ENCODE measurements around the gene CYB561D2. TPM values are rescaled to one million over a fixed set of nuclear protein-coding genes. Genes with fewer than 3 reads are reported as not detected.

CYB561D2 gene
- total RNA-seq, 1 experiment from 2014 or later = 16.8 TPM

- Histone ChIP-seq H3K56ac (ENCODE audit: insufficient read length, low read depth, low read length) (no peak overlapping the region), H3K4me2 (ENCODE audit: insufficient read depth, insufficient read length, low read length) (no peak overlapping the region), H3K14ac (ENCODE audit: insufficient read depth, low read length) (no peak overlapping the region), H4K20me1 (ENCODE audit: control insufficient read depth, insufficient read depth, insufficient read length) (no peaks in the 10 kb centered on the region), H3K4me1 (ENCODE audit: insufficient read depth, low read length) (no peaks in the 10 kb centered on the region; the same call in 1 of the 2 replicates), H3K27ac (ENCODE audit: insufficient read length, low read depth, low read length) (no peak overlapping the region), H3K27me3 (ENCODE audit: insufficient read depth, low read length) (peaks cover 13% of the 10 kb centered on the region; the same call in 1 of the 2 replicates), H3K9ac (ENCODE audit: extremely low read depth, insufficient read length, low read length) (no peak overlapping the region), H2AFZ (ENCODE audit: low read length) (no peak overlapping the region), H2BK12ac (ENCODE audit: insufficient read length, low read depth, low read length) (no peak overlapping the region), H3K23me2 (ENCODE audit: insufficient read length, low read depth, low read length, poor library complexity, severe bottlenecking) (peaks cover 24% of the 10 kb centered on the region), H2BK20ac (ENCODE audit: low read depth, low read length, poor library complexity, severe bottlenecking) (no peak overlapping the region), H2BK5ac (ENCODE audit: insufficient read length, low read length) (no peak overlapping the region), H4K5ac (ENCODE audit: insufficient read length, low read depth, low read length) (no peak overlapping the region), H3K23ac (ENCODE audit: insufficient read length, low read depth, low read length) (no peak overlapping the region), H2BK120ac (ENCODE audit: low read depth, low read length, poor library complexity, severe bottlenecking) (no peak overlapping the region), H2AK5ac (ENCODE audit: insufficient read length, low read length) (no peak overlapping the region), H3K18ac (ENCODE audit: insufficient read length, low read depth, low read length) (no peak overlapping the region), H3T11ph (ENCODE audit: low read length) (no peak overlapping the region), H2BK15ac (ENCODE audit: low read depth, low read length) (no peak overlapping the region), H3K79me1 (ENCODE audit: insufficient read depth, low read depth, low read length, poor library complexity, severe bottlenecking) (no peaks in the 10 kb centered on the region), H4K91ac (ENCODE audit: insufficient read length, low read depth, low read length) (no peak overlapping the region), H4K8ac (replicated peaks; ENCODE audit: insufficient read length, low read depth, low read length) (no peak overlapping the region), H3K9me3 (ENCODE audit: control insufficient read depth, low read depth, low read length) (no peaks in the 10 kb centered on the region), H3K79me2 (ENCODE audit: insufficient read depth, low read length) (peaks cover 5% of the 10 kb centered on the region; the same call in 1 of the 2 replicates), H3K4ac (ENCODE audit: low read depth, low read length) (no peak overlapping the region)
- no peak overlapping the region for H3K27ac Mint-ChIP-seq
- DNase-seq = no peak
- peaks cover 0 to 8% (median 6%) of the 10 kb centered on the region in 3 experiments; a peak in 5 of 7 replicates for H3K36me3 Mint-ChIP-seq (ENCODE audit: insufficient read depth in 1 of 3, low read depth in 3 of 3)
- H3K9me3 Mint-ChIP-seq = no peaks in the 10 kb centered on the region; a peak in 1 of 5 replicates
- peaks cover 53% of the 10 kb centered on the region for H3K27me3 Mint-ChIP-seq (ENCODE audit: low read depth)
- peaks cover 29 to 44% of the 10 kb centered on the region in 2 experiments for H3K4me1 Mint-ChIP-seq
- peak overlapping the region; percentile 64 to 87; a peak in 4 of 5 replicates for H3K4me3 Mint-ChIP-seq
- no peak for TF ChIP-seq CTCF (conservative IDR thresholded peaks at IDR 0.05)
- WGBS (ENCODE audit: extremely low coverage, insufficient read length, low lambda C conversion rate) = no CpG with 5 or more reads among the region's 5 CpGs
These were observed 11.7 kb upstream of the CYB561D2 start for GRCh38 chr3:50338965-50339364.

All from H9 (cell line).